Measurements from ENCODE around the gene ADAMTSL2. TPM values are rescaled to one million over a fixed set of nuclear protein-coding genes. Genes with fewer than 3 reads are reported as not detected.
A peak's percentile ranks its signal among the peaks of the same experiment; 100 is the strongest.

Gene ADAMTSL2
- total RNA-seq, 1 donor from 2014 or later = 0.54 TPM

DNA sequence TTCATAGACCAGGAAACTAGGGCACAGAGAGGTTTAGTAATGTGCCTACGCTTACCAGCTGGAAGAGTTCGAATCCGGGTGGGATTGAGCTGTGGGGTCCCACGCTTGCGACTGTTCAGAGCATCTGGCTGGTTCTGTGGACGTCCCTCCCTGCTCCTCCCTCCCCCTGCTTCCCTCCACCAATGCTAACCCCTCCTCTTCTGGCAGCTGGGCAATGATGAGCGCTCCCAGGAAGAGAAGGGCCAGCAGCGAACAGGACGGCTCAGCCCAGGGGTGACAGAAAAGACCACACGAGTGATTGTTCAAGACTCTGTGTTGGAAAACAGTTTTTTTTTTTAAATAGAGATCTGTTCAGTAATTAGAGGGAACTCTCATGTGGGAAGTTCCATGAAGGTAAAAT is 67.8 kb downstream of the ADAMTSL2 start:
- TF ChIP-seq, protein P1, sequence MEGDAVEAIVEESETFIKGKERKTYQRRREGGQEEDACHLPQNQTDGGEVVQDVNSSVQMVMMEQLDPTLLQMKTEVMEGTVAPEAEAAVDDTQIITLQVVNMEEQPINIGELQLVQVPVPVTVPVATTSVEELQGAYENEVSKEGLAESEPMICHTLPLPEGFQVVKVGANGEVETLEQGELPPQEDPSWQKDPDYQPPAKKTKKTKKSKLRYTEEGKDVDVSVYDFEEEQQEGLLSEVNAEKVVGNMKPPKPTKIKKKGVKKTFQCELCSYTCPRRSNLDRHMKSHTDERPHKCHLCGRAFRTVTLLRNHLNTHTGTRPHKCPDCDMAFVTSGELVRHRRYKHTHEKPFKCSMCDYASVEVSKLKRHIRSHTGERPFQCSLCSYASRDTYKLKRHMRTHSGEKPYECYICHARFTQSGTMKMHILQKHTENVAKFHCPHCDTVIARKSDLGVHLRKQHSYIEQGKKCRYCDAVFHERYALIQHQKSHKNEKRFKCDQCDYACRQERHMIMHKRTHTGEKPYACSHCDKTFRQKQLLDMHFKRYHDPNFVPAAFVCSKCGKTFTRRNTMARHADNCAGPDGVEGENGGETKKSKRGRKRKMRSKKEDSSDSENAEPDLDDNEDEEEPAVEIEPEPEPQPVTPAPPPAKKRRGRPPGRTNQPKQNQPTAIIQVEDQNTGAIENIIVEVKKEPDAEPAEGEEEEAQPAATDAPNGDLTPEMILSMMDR (IDR thresholded peaks at IDR 0.05; ENCODE audit: insufficient read depth, low read length, poor library complexity, severe bottlenecking) = no peak
- peaks cover 21% of the 10 kb centered on the region for H3K27me3 ChIP-seq (ENCODE audit: control insufficient read depth, insufficient read depth, low read length)

DNA sequence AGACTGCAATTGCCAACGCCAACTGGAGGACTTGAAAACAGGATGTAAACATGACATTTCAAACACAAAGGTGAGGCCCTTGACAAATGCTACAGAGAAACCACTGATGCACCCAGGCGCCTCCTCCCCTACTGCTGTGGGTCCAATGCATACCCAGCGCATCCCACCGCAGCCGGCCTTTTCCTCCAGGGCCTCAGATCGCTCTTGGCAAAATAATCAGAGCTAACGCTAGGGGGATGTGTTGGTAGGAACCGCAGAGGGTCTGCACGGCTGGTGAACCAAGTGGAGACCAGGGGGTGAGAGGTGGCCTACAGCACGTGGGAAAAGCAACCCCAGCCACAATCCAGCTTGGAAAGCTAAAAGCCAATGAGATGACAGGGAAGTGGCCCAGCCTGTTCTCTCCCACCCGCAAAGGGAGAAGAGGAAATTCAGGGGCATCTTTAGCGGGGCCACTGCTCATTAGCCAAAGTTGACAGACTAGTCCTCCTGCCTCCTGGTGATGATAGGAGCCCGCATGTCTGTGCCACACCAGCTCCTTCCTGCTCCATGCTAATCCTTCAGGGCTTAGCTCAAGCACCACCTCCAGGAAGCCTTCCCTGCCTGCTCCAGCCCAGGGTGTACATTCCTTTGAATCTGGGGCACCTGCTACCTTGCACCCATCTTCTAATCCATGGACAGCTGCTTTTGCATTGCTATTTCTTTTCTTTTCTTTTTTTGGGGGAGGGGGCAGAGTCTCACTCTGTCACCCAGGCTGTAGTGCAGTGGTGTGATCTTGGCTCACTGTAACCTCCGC is 68.8 kb downstream of the ADAMTSL2 start:
- TF ChIP-seq, protein P1 (IDR thresholded peaks at IDR 0.05; ENCODE audit: insufficient read depth, low read length, poor library complexity, severe bottlenecking) = no peak
- no peak for DNase-seq (ENCODE audit: low read depth)
- Histone ChIP-seq H3K36me3 (ENCODE audit: control insufficient read depth, insufficient read depth, low read length) (no peaks in the 10 kb centered on the region), H3K4me3 (ENCODE audit: low read depth, low read length) (no peak overlapping the region), H3K27me3 (ENCODE audit: control insufficient read depth, insufficient read depth, low read length) (peaks cover 30% of the 10 kb centered on the region)

More for the DNA sequence above, 67.8 kb downstream of the ADAMTSL2 start:
- Histone ChIP-seq H3K4me3 (ENCODE audit: low read depth, low read length) (no peak overlapping the region), H3K36me3 (ENCODE audit: control insufficient read depth, insufficient read depth, low read length) (no peaks in the 10 kb centered on the region)
- no peak for DNase-seq (ENCODE audit: low read depth)

DNA sequence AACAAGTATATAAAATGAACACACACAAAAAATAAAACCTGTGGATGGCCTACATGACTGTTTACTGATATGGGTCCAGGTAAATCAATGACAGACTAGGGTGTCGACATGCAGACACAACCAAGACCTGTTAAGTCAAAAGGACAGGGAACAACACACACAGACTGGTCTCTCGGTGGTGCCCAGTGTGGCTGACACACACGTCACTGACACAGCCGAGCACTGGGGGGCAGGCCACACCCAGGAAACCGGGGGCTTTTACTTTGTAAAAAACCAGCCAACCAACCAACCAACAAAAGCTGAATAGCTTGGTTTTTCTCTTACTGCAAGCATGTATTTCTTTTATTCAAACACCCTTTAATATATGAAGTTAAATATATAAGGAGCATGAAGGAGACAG is 69.7 kb downstream of the ADAMTSL2 start:
- H3K27me3 ChIP-seq (ENCODE audit: control insufficient read depth, insufficient read depth, low read length) = peaks cover 36% of the 10 kb centered on the region
- DNase-seq (ENCODE audit: low read depth) = no peak
- TF ChIP-seq, protein P1 (IDR thresholded peaks at IDR 0.05; ENCODE audit: insufficient read depth, low read length, poor library complexity, severe bottlenecking) = peak; percentile 3
- no peaks in the 10 kb centered on the region for H3K36me3 ChIP-seq (ENCODE audit: control insufficient read depth, insufficient read depth, low read length)
- no peak overlapping the region for H3K4me3 ChIP-seq (ENCODE audit: low read depth, low read length)

DNA sequence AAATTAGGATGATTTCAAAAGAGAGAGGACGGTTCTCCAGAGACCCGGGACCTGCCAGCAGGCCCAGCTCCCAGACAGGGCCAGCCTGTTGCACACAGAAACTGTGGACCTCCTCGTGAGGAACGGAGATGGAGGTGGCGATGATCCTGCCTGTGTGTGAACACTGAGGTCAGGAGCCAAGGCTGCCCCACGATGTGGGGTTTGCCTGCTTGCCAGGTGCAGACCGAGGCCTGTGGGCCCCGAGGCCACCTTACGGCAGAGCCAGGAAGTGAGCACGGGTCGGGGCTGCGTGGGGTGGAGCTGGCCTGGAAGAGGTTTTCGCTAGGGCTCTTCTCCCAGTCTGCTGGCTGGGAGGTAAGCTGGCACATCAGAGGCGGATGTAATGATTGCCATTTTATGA is 70.4 kb downstream of the ADAMTSL2 start:
- Histone ChIP-seq H3K36me3 (ENCODE audit: control insufficient read depth, insufficient read depth, low read length) (no peaks in the 10 kb centered on the region), H3K4me3 (ENCODE audit: low read depth, low read length) (no peak overlapping the region), H3K27me3 (ENCODE audit: control insufficient read depth, insufficient read depth, low read length) (peaks cover 40% of the 10 kb centered on the region)
- TF ChIP-seq, protein P1 (IDR thresholded peaks at IDR 0.05; ENCODE audit: insufficient read depth, low read length, poor library complexity, severe bottlenecking) = no peak
- DNase-seq (ENCODE audit: low read depth) = no peak

DNA sequence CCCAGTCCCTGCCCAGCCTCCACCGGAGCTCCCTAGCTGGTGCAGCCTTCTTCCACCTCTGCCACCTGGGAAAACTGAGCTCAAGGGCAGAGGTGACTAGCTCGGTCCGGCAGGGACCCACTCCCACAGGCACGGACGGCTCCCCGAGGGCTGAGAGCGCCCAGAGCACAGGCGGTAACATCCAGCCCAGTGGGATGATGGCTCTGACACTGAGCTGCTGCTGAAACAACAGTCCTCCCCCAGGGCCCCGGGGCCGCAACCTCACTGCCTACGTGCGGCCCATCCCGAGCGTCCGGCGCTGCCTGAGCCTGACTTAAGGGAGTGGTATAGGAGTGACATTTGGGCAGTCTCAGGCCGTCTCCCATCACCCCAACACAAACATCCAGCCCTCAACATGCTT is 70.9 kb downstream of the ADAMTSL2 start:
- H3K27me3 ChIP-seq (ENCODE audit: control insufficient read depth, insufficient read depth, low read length) = peaks cover 40% of the 10 kb centered on the region
- H3K4me3 ChIP-seq (ENCODE audit: low read depth, low read length) = no peak overlapping the region
- H3K36me3 ChIP-seq (ENCODE audit: control insufficient read depth, insufficient read depth, low read length) = no peaks in the 10 kb centered on the region
- TF ChIP-seq, protein P1 (IDR thresholded peaks at IDR 0.05; ENCODE audit: insufficient read depth, low read length, poor library complexity, severe bottlenecking) = no peak
- DNase-seq (ENCODE audit: low read depth) = no peak

Measured in kidney epithelial cell (primary cell).